GM18505 (cell line): ENCODE data around the gene LIMS4.
"Not testable (repeated sequence)": the region's sequence is repeated elsewhere in the genome, so short reads cannot be mapped to it uniquely, and the experiment has no call there.

Source experiments
- ATAC-seq: cut with Tn5 transposase; IDR thresholded peaks from one replicate; pipeline ENCODE4 v1.9.1; 2021; ENCODE audit not compliant: unreplicated experiment

The LIMS4 gene

GRCh38 chr2:110450951-110451350 is 21.7 kb downstream of the LIMS4 start:
- not testable (repeated sequence) for ATAC-seq

- ATAC-seq: not testable (repeated sequence)
These were observed 23.3 kb downstream of the LIMS4 start for GRCh38 chr2:110449127-110449947.

- not testable (repeated sequence) for ATAC-seq
These were observed 26.0 kb downstream of the LIMS4 start for GRCh38 chr2:110446644-110447043.

- ATAC-seq: not testable (repeated sequence)
These were observed 29.2 kb downstream of the LIMS4 start for GRCh38 chr2:110443305-110444005.

GRCh38 chr2:110441905-110442304 is 30.7 kb downstream of the LIMS4 start:
- not testable (repeated sequence) for ATAC-seq

- not testable (repeated sequence) for ATAC-seq
These were observed 38.1 kb downstream of the LIMS4 start for GRCh38 chr2:110434565-110434964.

GRCh38 chr2:110425725-110426124 is 46.9 kb downstream of the LIMS4 start:
- ATAC-seq: not testable (repeated sequence)

- not testable (repeated sequence) for ATAC-seq
These were observed 48.2 kb downstream of the LIMS4 start for GRCh38 chr2:110424421-110424820.

- not testable (repeated sequence) for ATAC-seq
These were observed 49.0 kb downstream of the LIMS4 start for GRCh38 chr2:110423574-110423962.

GRCh38 chr2:110422852-110423573 is 49.6 kb downstream of the LIMS4 start:
- ATAC-seq: not testable (repeated sequence)

- ATAC-seq: not testable (repeated sequence)
These were observed 51.8 kb downstream of the LIMS4 start for GRCh38 chr2:110420641-110421354.

GRCh38 chr2:110407142-110407541 is 65.5 kb downstream of the LIMS4 start:
- ATAC-seq: not testable (repeated sequence)

GRCh38 chr2:110404988-110405387 is 67.6 kb downstream of the LIMS4 start:
- not testable (repeated sequence) for ATAC-seq

- ATAC-seq: not testable (repeated sequence)
These were observed 68.4 kb downstream of the LIMS4 start for GRCh38 chr2:110404246-110404645.

- ATAC-seq: not testable (repeated sequence)
These were observed 71.5 kb downstream of the LIMS4 start for GRCh38 chr2:110401001-110401618.

GRCh38 chr2:110399378-110399777 is 73.2 kb downstream of the LIMS4 start:
- not testable (repeated sequence) for ATAC-seq

- not testable (repeated sequence) for ATAC-seq
These were observed 76.6 kb downstream of the LIMS4 start for GRCh38 chr2:110395990-110396389.
